CD4-positive, alpha-beta memory T cell (primary cell): ENCODE data around the gene EXOSC2. TPM values are rescaled to one million over a fixed set of nuclear protein-coding genes. Genes with fewer than 3 reads are reported as not detected.

ENCODE experiments used
- CTCF ChIA-PET: fragments of 350-600 bp; sonication (Branson Sonifier 250); formaldehyde crosslinking; loops from one replicate; lab custom pipeline; 2021; ENCODE audit warnings: inconsistent platforms; ENCODE audit not compliant: partially characterized antibody; lab: Charles Lee
- POLR2A ChIA-PET: fragments of 350-600 bp; sonication (Branson Sonifier 250); formaldehyde crosslinking; loops from one replicate; lab custom pipeline; 2021; ENCODE audit not compliant: partially characterized antibody; lab: Charles Lee
- DNase-seq, 5 donors: peaks; one replicate each; pipeline versions ENCODE4 v3.0.0 to v3.0.0-alpha.2; 2020 to 2022; ENCODE audit warnings: mixed read lengths in 1 of 5
- H3K27ac ChIP-seq: one replicate; pipeline ENCODE4 v1.7.0; 2013; ENCODE audit warnings: low read depth, low read length
- H3K27me3 ChIP-seq: 2 replicates; pipeline ENCODE4 v1.7.0; 2013; ENCODE audit warnings: mild to moderate bottlenecking, low read length, moderate library complexity; ENCODE audit not compliant: insufficient read depth
- H3K36me3 ChIP-seq: 2 replicates; pipeline ENCODE4 v1.7.0; 2013; ENCODE audit warnings: mild to moderate bottlenecking, low read length, moderate library complexity; ENCODE audit not compliant: insufficient read depth
- H3K4me1 ChIP-seq: 2 replicates; pipeline ENCODE4 v1.7.0; 2013; ENCODE audit warnings: mild to moderate bottlenecking, low read length, moderate library complexity; ENCODE audit not compliant: insufficient read depth
- H3K4me3 ChIP-seq, 2 donors: one replicate each; pipeline ENCODE4 v1.7.0; 2013; ENCODE audit warnings: low read length in 2 of 2, mild to moderate bottlenecking in 1 of 2
- H3K9me3 ChIP-seq, 2 donors: one replicate each; pipeline ENCODE4 v1.7.0; 2013; ENCODE audit warnings: low read length in 2 of 2, control low read depth in 1 of 2; ENCODE audit not compliant: control insufficient read depth in 1 of 2
- H3K27ac Mint-ChIP-seq, 7 donors: one replicate each; pipeline ENCODE4 v1.8.0; 2020 to 2021; ENCODE audit warnings: mixed read lengths in 7 of 7, mild to moderate bottlenecking in 6 of 7, inconsistent platforms in 3 of 7, moderate library complexity in 3 of 7
- H3K27me3 Mint-ChIP-seq, 2 donors: one replicate each; pipeline ENCODE4 v1.8.0; 2020 to 2021; ENCODE audit warnings: mixed read lengths in 2 of 2
- H3K36me3 Mint-ChIP-seq, 2 donors: one replicate each; pipeline ENCODE4 v1.8.0; 2020 to 2021; ENCODE audit warnings: mixed read lengths in 2 of 2, inconsistent platforms in 1 of 2, mild to moderate bottlenecking in 1 of 2
- H3K4me1 Mint-ChIP-seq, 4 donors: one replicate each; pipeline ENCODE4 v1.8.0; 2020 to 2021; ENCODE audit warnings: mixed read lengths in 4 of 4, mild to moderate bottlenecking in 1 of 4
- H3K4me3 Mint-ChIP-seq, 8 donors: one replicate each; pipeline ENCODE4 v1.8.0; 2020 to 2021; ENCODE audit warnings: mixed read lengths in 8 of 8, mild to moderate bottlenecking in 7 of 8, moderate library complexity in 6 of 8, inconsistent platforms in 3 of 8
- H3K9me3 Mint-ChIP-seq, 8 donors: one replicate each; pipeline ENCODE4 v1.8.0; 2020 to 2021; ENCODE audit warnings: mixed read lengths in 8 of 8, mild to moderate bottlenecking in 5 of 8, inconsistent platforms in 3 of 8, moderate library complexity in 1 of 8
- intact Hi-C: fragments of 100-400 bp; cut with micrococcal nuclease; formaldehyde crosslinking; loops from one replicate; pipeline ENCODE4 v1.15.1; 2023
- polyA plus RNA-seq, 2 donors: library from polyadenylated mRNA; unstranded; fragments of 300-500 nt; fragmentation: Illumina TruSeq; gene quantifications; one replicate each; pipeline ENCODE4 v1.2.3, GENCODE V29; 2021
- total RNA-seq, 2 experiments: library from RNA; stranded (reverse); gene quantifications; one replicate each; pipeline ENCODE4 v1.2.3, GENCODE V29; 2021

The EXOSC2 gene
- total and polyA plus RNA-seq, 4 experiments from 2014 or later = 22.6 to 60.8 (median 39.6) TPM

DNA sequence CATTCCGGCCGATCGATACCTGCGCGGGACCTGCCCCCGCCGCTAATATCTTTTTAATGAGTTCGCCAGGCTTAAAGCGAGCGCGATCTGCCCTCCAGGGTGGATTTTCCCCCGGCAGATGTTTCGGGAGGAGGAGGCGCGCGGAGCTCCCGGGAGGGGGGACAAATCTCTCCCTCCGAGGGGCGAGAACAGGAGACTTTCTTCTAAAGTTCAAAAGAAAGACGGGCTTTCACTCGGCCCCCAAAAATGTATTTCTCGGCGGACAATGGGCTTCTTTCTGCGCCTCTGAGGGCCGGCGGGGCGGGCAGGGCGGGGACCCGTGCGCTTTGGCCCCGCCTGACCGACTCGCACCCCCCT is 33.3 kb upstream of the EXOSC2 start:
- Mint-ChIP-seq H3K27me3 (peaks cover 44 to 51% of the 10 kb centered on the region in 2 donors), H3K27ac (no peak overlapping the region), H3K4me1 (peaks cover 3 to 33% (median 20%) of the 10 kb centered on the region in 4 donors), H3K36me3 (no peaks in the 10 kb centered on the region), H3K4me3 (peak overlapping the region in 5 of 8 donors; percentile 33 to 59 (median 57)), H3K9me3 (peaks cover 0 to 2% (median 0%) of the 10 kb centered on the region in 8 donors)
- no peak overlapping the region for H3K27ac ChIP-seq
- H3K4me3 ChIP-seq = no peak overlapping the region
- no peaks in the 10 kb centered on the region for H3K36me3 ChIP-seq
- no peak for DNase-seq
- H3K4me1 ChIP-seq = peaks cover 44% of the 10 kb centered on the region
- intact Hi-C loops = no loop called here
- ChIA-PET CTCF (no interaction called here), POLR2A (no interaction called here)
- H3K27me3 ChIP-seq = peaks cover 20% of the 10 kb centered on the region
- no peaks in the 10 kb centered on the region for H3K9me3 ChIP-seq

DNA sequence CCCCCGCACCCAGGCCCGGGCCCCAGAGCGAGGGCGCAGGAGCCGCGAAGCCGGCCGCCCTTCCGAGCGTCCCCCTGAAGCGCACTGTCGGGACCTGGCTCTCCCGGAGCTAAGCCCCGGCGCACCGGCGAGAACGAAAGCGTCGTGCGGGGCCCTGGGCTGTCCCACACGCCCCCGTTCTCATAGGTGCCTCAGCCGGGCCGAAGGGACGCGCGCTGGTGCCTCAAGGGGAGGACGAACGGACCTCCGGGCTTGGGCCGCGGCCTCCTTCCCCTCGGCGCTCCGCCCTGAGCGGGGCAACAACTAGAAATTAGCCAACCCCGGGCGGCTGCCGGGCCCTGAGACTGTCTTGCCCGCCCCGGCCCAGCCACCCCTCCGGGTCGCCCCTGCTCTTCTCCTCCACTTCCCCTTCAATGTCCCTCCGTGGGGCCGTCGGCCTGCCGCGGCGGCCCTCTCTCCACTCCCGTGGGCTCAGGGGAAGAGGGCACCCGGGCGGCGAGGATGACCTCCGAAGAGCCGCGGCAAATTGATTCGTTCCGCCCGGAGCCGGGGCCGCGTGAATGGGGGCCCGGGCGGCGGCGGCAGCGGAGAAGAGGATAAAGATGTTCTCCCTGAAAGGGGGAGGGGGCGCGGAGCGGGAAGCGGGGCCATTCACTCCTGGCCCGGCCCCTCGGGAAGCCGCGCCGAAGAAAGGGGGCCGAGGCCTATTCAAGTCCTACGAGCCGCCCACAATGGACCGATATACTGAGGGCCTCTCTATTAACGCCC is 32.7 kb upstream of the EXOSC2 start:
- H3K4me1 ChIP-seq = peaks cover 49% of the 10 kb centered on the region
- Mint-ChIP-seq H3K36me3 (no peaks in the 10 kb centered on the region), H3K4me1 (peaks cover 5 to 37% (median 24%) of the 10 kb centered on the region in 4 donors), H3K27me3 (peaks cover 44 to 50% of the 10 kb centered on the region in 2 donors), H3K27ac (no peak overlapping the region), H3K9me3 (peaks cover 0 to 2% (median 0%) of the 10 kb centered on the region in 8 donors), H3K4me3 (peak overlapping the region in 2 of 8 donors; percentile 11 to 64)
- H3K27me3 ChIP-seq = peaks cover 20% of the 10 kb centered on the region
- DNase-seq = no peak
- CTCF ChIA-PET = no interaction called here
- H3K9me3 ChIP-seq = no peaks in the 10 kb centered on the region
- intact Hi-C loops = no loop called here
- POLR2A ChIA-PET = no interaction called here
- no peak overlapping the region for H3K27ac ChIP-seq
- H3K4me3 ChIP-seq = no peak overlapping the region
- no peaks in the 10 kb centered on the region for H3K36me3 ChIP-seq

DNA sequence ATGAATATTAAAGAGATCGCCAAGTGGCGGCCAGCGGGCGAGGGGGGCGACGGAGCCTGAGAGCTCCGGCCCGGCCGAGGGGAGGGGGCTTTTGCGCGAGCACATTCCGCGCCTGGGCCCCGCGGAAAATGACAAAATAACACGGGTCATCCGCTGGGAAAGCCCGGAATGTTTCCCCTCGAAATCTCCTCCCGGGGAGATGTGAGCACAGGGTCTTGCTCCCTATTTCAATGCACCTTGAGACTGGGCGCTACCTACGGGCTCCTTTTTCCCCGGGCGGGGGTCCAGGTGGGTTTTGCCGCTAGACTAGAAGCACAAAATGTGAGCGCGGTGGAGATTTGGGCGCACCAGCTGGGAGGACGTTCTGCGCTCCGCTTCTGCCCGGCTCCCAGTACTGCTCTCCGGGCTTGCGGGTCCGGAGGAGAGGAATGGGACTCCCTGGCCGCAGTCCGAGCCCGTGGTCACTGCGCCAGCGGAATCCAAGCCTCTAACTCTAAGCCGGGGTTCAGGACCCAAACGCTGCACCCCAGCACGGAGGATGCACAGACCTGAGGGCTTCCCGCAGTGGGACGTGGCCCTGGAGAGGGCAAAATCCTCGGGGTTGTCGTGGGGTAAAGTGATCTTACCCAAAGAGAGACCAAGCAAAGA is 32.0 kb upstream of the EXOSC2 start:
- Mint-ChIP-seq H3K27me3 (peaks cover 42 to 49% of the 10 kb centered on the region in 2 donors), H3K4me1 (peaks cover 5 to 37% (median 25%) of the 10 kb centered on the region in 4 donors)
- H3K4me3 ChIP-seq = no peak overlapping the region

GRCh38 chr9:130662099-130662969 is 31.2 kb upstream of the EXOSC2 start:
- peak overlapping the region in 1 of 7 donors; percentile 64 for H3K27ac Mint-ChIP-seq
- H3K27me3 ChIP-seq = peaks cover 28% of the 10 kb centered on the region
- no peaks in the 10 kb centered on the region for H3K36me3 Mint-ChIP-seq
- H3K4me3 ChIP-seq = no peak overlapping the region
- no peaks in the 10 kb centered on the region for H3K9me3 ChIP-seq
- POLR2A ChIA-PET = no interaction called here
- H3K4me3 Mint-ChIP-seq = peak overlapping the region in 7 of 8 donors; percentile 55 to 87 (median 76)
- CTCF ChIA-PET = interaction anchor here (1.2 kb wide), 1 partner anchor 23 kb away, joined by 3 read pairs; no protein-coding TSS in a partner anchor
- H3K36me3 ChIP-seq = no peaks in the 10 kb centered on the region
- peaks cover 0 to 2% (median 0%) of the 10 kb centered on the region in 8 donors for H3K9me3 Mint-ChIP-seq
- peaks cover 40 to 46% of the 10 kb centered on the region in 2 donors for H3K27me3 Mint-ChIP-seq
- DNase-seq = no peak
- peaks cover 5 to 37% (median 25%) of the 10 kb centered on the region in 4 donors for H3K4me1 Mint-ChIP-seq
- H3K27ac ChIP-seq = no peak overlapping the region
- intact Hi-C loops = no loop called here
- peaks cover 53% of the 10 kb centered on the region for H3K4me1 ChIP-seq

More for the DNA sequence above, 32.0 kb upstream of the EXOSC2 start:
- Histone ChIP-seq H3K36me3 (no peaks in the 10 kb centered on the region), H3K9me3 (no peaks in the 10 kb centered on the region), H3K27ac (no peak overlapping the region), H3K27me3 (peaks cover 23% of the 10 kb centered on the region), H3K4me1 (peaks cover 53% of the 10 kb centered on the region)
- DNase-seq = no peak
- CTCF ChIA-PET = no interaction called here
- POLR2A ChIA-PET = no interaction called here
- H3K27ac Mint-ChIP-seq = no peak overlapping the region
- no peaks in the 10 kb centered on the region for H3K36me3 Mint-ChIP-seq
- intact Hi-C loops = no loop called here
- peaks cover 0 to 2% (median 0%) of the 10 kb centered on the region in 8 donors for H3K9me3 Mint-ChIP-seq
- peak overlapping the region in 4 of 8 donors; percentile 25 to 74 (median 52) for H3K4me3 Mint-ChIP-seq

DNA sequence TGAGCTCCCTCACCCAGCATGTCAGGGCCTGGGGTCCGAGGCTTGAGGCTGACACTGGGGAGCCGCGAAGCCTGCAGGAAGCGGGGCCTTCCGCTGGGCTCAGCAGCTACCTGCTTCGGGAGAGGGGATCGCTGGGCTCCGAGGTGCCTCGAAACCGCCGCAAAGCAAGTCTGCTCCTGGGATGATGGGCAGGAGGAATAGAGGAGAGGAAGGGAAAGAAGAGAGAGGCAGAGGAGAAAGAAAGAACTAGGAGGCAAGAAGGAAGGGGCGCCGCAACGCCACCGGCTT is 30.7 kb upstream of the EXOSC2 start:
- Mint-ChIP-seq H3K4me1 (peaks cover 5 to 37% (median 25%) of the 10 kb centered on the region in 4 donors), H3K9me3 (peaks cover 0 to 2% (median 0%) of the 10 kb centered on the region in 8 donors), H3K36me3 (no peaks in the 10 kb centered on the region), H3K27ac (peak overlapping the region in 3 of 7 donors; percentile 47 to 64 (median 55)), H3K27me3 (peaks cover 38 to 48% of the 10 kb centered on the region in 2 donors), H3K4me3 (peak overlapping the region in 7 of 8 donors; percentile 55 to 87 (median 76))
- peaks cover 29% of the 10 kb centered on the region for H3K27me3 ChIP-seq
- peaks cover 53% of the 10 kb centered on the region for H3K4me1 ChIP-seq
- H3K27ac ChIP-seq = no peak overlapping the region
- ChIA-PET POLR2A (interaction anchor here (1.0 kb wide), 1 partner anchor 20 kb away, joined by 3 read pairs; no protein-coding TSS in a partner anchor), CTCF (interaction anchor here (1.2 kb wide), 1 partner anchor 23 kb away, joined by 3 read pairs; no protein-coding TSS in a partner anchor)
- no peaks in the 10 kb centered on the region for H3K9me3 ChIP-seq
- DNase-seq = no peak
- H3K36me3 ChIP-seq = no peaks in the 10 kb centered on the region
- intact Hi-C loops = no loop called here
- peak overlapping the region in 1 of 2 donors; percentile 9 for H3K4me3 ChIP-seq

DNA sequence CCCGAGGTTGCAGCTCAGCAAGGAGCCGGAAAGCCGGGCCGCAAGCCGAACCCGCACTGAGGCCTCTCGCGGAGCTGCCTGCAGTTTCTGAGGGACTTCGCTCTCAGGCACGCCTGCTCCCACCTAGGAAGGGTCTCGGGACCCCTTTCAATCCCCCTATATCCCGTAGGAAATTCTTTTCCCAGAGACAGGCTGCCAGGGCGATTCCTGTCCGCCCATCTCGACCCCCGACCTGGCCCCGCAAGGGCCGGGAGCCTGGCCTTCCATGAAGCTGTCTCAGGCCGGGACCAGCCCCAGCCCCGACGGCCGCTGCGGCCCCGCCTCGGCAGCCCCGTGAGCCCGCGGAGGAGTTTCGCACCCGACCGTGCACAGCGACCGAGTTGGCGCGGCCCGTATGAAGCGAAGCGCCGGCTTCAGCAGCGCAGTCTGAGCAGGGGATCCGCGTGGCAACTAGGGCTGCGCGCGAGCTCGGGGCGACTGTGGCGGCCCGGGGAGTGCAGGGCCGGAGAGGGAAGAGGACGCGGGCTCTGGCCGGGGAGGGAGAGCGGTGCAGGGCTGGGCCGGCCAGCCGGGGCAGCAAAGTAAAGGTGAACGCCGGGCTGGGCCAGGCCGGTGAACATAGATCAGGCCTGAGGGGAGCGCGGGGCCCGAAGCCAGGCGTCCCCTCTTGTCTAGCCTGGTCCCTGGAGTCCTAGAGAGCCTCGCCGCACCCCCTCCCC is 30.2 kb upstream of the EXOSC2 start:
- Mint-ChIP-seq H3K27me3 (peaks cover 40 to 48% of the 10 kb centered on the region in 2 donors), H3K27ac (peak overlapping the region in 1 of 7 donors; percentile 64), H3K9me3 (peaks cover 0 to 2% (median 0%) of the 10 kb centered on the region in 8 donors), H3K36me3 (no peaks in the 10 kb centered on the region), H3K4me3 (peak overlapping the region in 7 of 8 donors; percentile 55 to 87 (median 76)), H3K4me1 (peaks cover 5 to 32% (median 24%) of the 10 kb centered on the region in 4 donors)
- Histone ChIP-seq H3K27me3 (peaks cover 29% of the 10 kb centered on the region), H3K27ac (no peak overlapping the region), H3K4me3 (peak overlapping the region in 1 of 2 donors; percentile 9), H3K36me3 (no peaks in the 10 kb centered on the region), H3K4me1 (peaks cover 53% of the 10 kb centered on the region), H3K9me3 (no peaks in the 10 kb centered on the region)
- ChIA-PET POLR2A (interaction anchor here (1.0 kb wide), 1 partner anchor 19 kb away, joined by 3 read pairs; no protein-coding TSS in a partner anchor), CTCF (interaction anchor here (1.2 kb wide), 1 partner anchor 22 kb away, joined by 3 read pairs; no protein-coding TSS in a partner anchor)
- DNase-seq = no peak
- intact Hi-C loops = no loop called here
